Endothelial cell of umbilical vein (primary cell): ENCODE measurements around the gene PCLO. TPM values are rescaled to one million over a fixed set of nuclear protein-coding genes. Genes with fewer than 3 reads are reported as not detected.

Experiments
- BruUV-seq: library from RNA; stranded (reverse); fragments of 400-500 nt; replicated peaks from 2 replicates; lab custom pipeline; 2021; lab: Mats Ljungman, UMichigan
- CTCF ChIA-PET: fragments of 300-600, 350-600 bp; sonication (Branson Sonifier 250); formaldehyde crosslinking; loops from one replicate; lab custom pipeline; 2021; ENCODE audit warnings: antibody characterized with exemption, inconsistent platforms; lab: Charles Lee
- POLR2A ChIA-PET: fragments of 300-600, 350-600 bp; sonication (Branson Sonifier 250); formaldehyde crosslinking; loops from one replicate; lab custom pipeline; 2021; ENCODE audit warnings: antibody characterized with exemption, inconsistent platforms; lab: Charles Lee
- DNase-seq: peaks from one replicate; pipeline ENCODE4 v3.0.0-alpha.2; 2011; ENCODE audit warnings: low read depth, low spot score
- FAIRE-seq: peaks from 2 replicates; lab custom pipeline; 2011; peaks lifted over from hg19 to GRCh38; lab: Jason Lieb, UNC
- H2AFZ ChIP-seq: 2 replicates; pipeline ENCODE4 v1.6.0; 2012; ENCODE audit warnings: low read depth, low read length, control low read depth, inconsistent platforms
- H3K27ac ChIP-seq: 2 replicates; pipeline ENCODE4 v1.5.1; 2011; ENCODE audit warnings: low read depth, mild to moderate bottlenecking, control low read depth, low read length, moderate library complexity; ENCODE audit not compliant: insufficient read depth
- H3K27me3 ChIP-seq, 2 experiments: 2 replicates each; pipeline versions ENCODE4 v1.6.0 to v1.6.1; 2011; ENCODE audit warnings: low read length in 2 of 2, mixed read lengths in 1 of 2; ENCODE audit not compliant: control insufficient read depth in 2 of 2, insufficient read depth in 2 of 2
- H3K36me3 ChIP-seq, 2 experiments: 2 replicates in 1 of 2; 3 replicates in 1 of 2; pipeline ENCODE4 v1.5.1; 2011; ENCODE audit warnings: low read length in 2 of 2, mild to moderate bottlenecking in 1 of 2, moderate library complexity in 1 of 2; ENCODE audit not compliant: control insufficient read depth in 2 of 2, insufficient read depth in 2 of 2; ENCODE audit errors: extremely low read depth in 1 of 2
- H3K4me1 ChIP-seq: 3 replicates; pipeline ENCODE4 v1.5.1; 2011; ENCODE audit warnings: mild to moderate bottlenecking, low read length; ENCODE audit not compliant: control insufficient read depth, insufficient read depth; ENCODE audit errors: extremely low read depth
- H3K4me2 ChIP-seq: 2 replicates; pipeline ENCODE4 v1.6.1; 2011; ENCODE audit warnings: low read length, control low read depth, mixed read lengths; ENCODE audit not compliant: insufficient read depth
- H3K4me3 ChIP-seq, 3 experiments: fragments of 200-600 bp in 1 of 3; sonication (generic), shearing (Covaris generic) in 1 of 3; replicated peaks in 1 of 3; 2 replicates each; pipeline ENCODE4 v1.5.1; 2011 to 2016; ENCODE audit warnings: control low read depth in 3 of 3, low read length in 3 of 3, mild to moderate bottlenecking in 2 of 3, inconsistent platforms in 1 of 3, low read depth in 1 of 3, moderate library complexity in 1 of 3; ENCODE audit not compliant: insufficient read depth in 1 of 3
- H3K79me2 ChIP-seq: 2 replicates; pipeline ENCODE4 v1.6.0; 2012; ENCODE audit warnings: low read length, inconsistent platforms; ENCODE audit not compliant: control insufficient read depth, insufficient read depth
- H3K9ac ChIP-seq: replicated peaks from 2 replicates; pipeline ENCODE3; 2011; ENCODE audit warnings: low read length, control low read depth; ENCODE audit not compliant: insufficient read depth; ENCODE audit errors: extremely low read depth
- H3K9me1 ChIP-seq: replicated peaks from 3 replicates; pipeline ENCODE4 v1.6.0; 2011; ENCODE audit warnings: mild to moderate bottlenecking, low read length; ENCODE audit not compliant: control insufficient read depth, insufficient read depth; ENCODE audit errors: extremely low read depth
- H3K9me3 ChIP-seq: replicated peaks from 2 replicates; pipeline ENCODE4 v1.5.1; 2012; ENCODE audit warnings: low read length, inconsistent platforms; ENCODE audit not compliant: control insufficient read depth, insufficient read depth
- H4K20me1 ChIP-seq: replicated peaks from 2 replicates; pipeline ENCODE3; 2011; ENCODE audit warnings: mild to moderate bottlenecking, low read length; ENCODE audit not compliant: control insufficient read depth, insufficient read depth; ENCODE audit errors: extremely low read depth
- EZH2 ChIP-seq: IDR thresholded peaks from 2 replicates; pipeline ENCODE4 v1.6.1; 2012; ENCODE audit warnings: borderline replicate concordance, low read depth, mild to moderate bottlenecking, moderate library complexity, low read length, inconsistent platforms; ENCODE audit not compliant: severe bottlenecking
- FOS ChIP-seq: IDR thresholded peaks from 2 replicates; pipeline ENCODE4 v1.6.1; 2011; ENCODE audit warnings: mild to moderate bottlenecking, low read length, moderate library complexity, borderline replicate concordance; ENCODE audit not compliant: insufficient read depth
- GATA2 ChIP-seq: IDR thresholded peaks from 2 replicates; pipeline ENCODE4 v1.7.0; 2011; ENCODE audit warnings: low read depth, mild to moderate bottlenecking, moderate library complexity, mixed read lengths, low read length; ENCODE audit not compliant: insufficient read length, insufficient read depth
- JUN ChIP-seq: IDR thresholded peaks from 2 replicates; pipeline ENCODE4 v1.6.1; 2011; ENCODE audit warnings: borderline replicate concordance, low read depth; ENCODE audit not compliant: insufficient read length, insufficient read depth
- MYC ChIP-seq: IDR thresholded peaks from one replicate; pipeline ENCODE4 v1.6.1; 2011; ENCODE audit warnings: mild to moderate bottlenecking, low read depth, low read length
- POLR2A ChIP-seq: IDR thresholded peaks from 2 replicates; pipeline ENCODE4 v1.6.1; 2012; ENCODE audit warnings: low read depth, mild to moderate bottlenecking, control low read depth, low read length
- POLR2AphosphoS5 ChIP-seq: IDR thresholded peaks from 2 replicates; pipeline ENCODE4 v1.6.1; 2012; ENCODE audit warnings: low read depth, mild to moderate bottlenecking, control low read depth, low read length, moderate library complexity; ENCODE audit not compliant: insufficient read depth
- dilution Hi-C: fragments of 300-500 bp; cut with MboI; formaldehyde crosslinking; loops from one replicate; pipeline ENCODE4 v1.15.0; 2019; ENCODE audit warnings: low sequenced_read_pairs; ENCODE audit not compliant: extremely low pct_ligation_motif_present
- intact Hi-C: fragments of 100-400 bp; cut with micrococcal nuclease; formaldehyde crosslinking; loops from one replicate; pipeline ENCODE4 v1.10.0; 2022
- polyA plus RNA-seq, 4 experiments: library from polyadenylated mRNA; depleted of rRNA in 3 of 4; stranded (reverse) in 3 of 4; unstranded in 1 of 4; fragments of >200 nt; gene quantifications; 2 replicates each; pipeline versions ENCODE4 v1.2.1 to v1.2.3, GENCODE V29; 2011 to 2012; ENCODE audit warnings: missing spikeins in 1 of 4
- total RNA-seq: library from RNA; stranded (reverse); gene quantifications from 2 replicates; pipeline ENCODE4 v1.2.3, GENCODE V29; 2021
- TF ChIP-seq, protein P1 (sequence below): IDR thresholded peaks from 2 replicates; pipeline ENCODE4 v1.6.1; 2011; ENCODE audit not compliant: insufficient read depth, insufficient read length
- TF ChIP-seq, protein P2 (sequence below), 2 donors: IDR thresholded peaks; 1 replicate in 1 of 2; 2 replicates in 1 of 2; pipeline ENCODE4 v1.5.1; 2011; ENCODE audit warnings: low read length in 2 of 2, mild to moderate bottlenecking in 2 of 2, moderate library complexity in 2 of 2, control low read depth in 1 of 2, inconsistent platforms in 1 of 2, low read depth in 1 of 2; ENCODE audit not compliant: insufficient read depth in 1 of 2; ENCODE audit errors: extremely low read depth in 1 of 2

The PCLO gene
- total and polyA plus RNA-seq, 2 donors (not counting 3 experiments of a cell fraction or from before 2014, with no cell fraction given) = 0.04 to 0.75 TPM

GRCh38 chr7:82998436-82998835, 164.2 kb downstream of the PCLO start:
- intact Hi-C loops (no loop called here), dilution Hi-C loops (no loop called here)
- no peaks in the 10 kb centered on the region for H3K36me3 ChIP-seq
- TF ChIP-seq, protein P1, sequence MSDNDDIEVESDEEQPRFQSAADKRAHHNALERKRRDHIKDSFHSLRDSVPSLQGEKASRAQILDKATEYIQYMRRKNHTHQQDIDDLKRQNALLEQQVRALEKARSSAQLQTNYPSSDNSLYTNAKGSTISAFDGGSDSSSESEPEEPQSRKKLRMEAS = no peak
- TF ChIP-seq, protein P2, sequence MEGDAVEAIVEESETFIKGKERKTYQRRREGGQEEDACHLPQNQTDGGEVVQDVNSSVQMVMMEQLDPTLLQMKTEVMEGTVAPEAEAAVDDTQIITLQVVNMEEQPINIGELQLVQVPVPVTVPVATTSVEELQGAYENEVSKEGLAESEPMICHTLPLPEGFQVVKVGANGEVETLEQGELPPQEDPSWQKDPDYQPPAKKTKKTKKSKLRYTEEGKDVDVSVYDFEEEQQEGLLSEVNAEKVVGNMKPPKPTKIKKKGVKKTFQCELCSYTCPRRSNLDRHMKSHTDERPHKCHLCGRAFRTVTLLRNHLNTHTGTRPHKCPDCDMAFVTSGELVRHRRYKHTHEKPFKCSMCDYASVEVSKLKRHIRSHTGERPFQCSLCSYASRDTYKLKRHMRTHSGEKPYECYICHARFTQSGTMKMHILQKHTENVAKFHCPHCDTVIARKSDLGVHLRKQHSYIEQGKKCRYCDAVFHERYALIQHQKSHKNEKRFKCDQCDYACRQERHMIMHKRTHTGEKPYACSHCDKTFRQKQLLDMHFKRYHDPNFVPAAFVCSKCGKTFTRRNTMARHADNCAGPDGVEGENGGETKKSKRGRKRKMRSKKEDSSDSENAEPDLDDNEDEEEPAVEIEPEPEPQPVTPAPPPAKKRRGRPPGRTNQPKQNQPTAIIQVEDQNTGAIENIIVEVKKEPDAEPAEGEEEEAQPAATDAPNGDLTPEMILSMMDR (IDR thresholded peaks at IDR 0.05; ENCODE audit: extremely low read depth in 1 of 2, insufficient read depth in 1 of 2, low read depth in 1 of 2, low read length in 2 of 2) = no peak
- TF ChIP-seq MYC (no peak), POLR2AphosphoS5 (no peak), EZH2 (no peak), JUN (no peak), GATA2 (no peak), FOS (no peak), POLR2A (no peak)
- H3K9me1 ChIP-seq = no peaks in the 10 kb centered on the region
- H3K4me1 ChIP-seq = no peaks in the 10 kb centered on the region
- H3K4me3 ChIP-seq = no peak overlapping the region
- no peak overlapping the region for H3K4me2 ChIP-seq
- H3K79me2 ChIP-seq = no peaks in the 10 kb centered on the region
- no peaks in the 10 kb centered on the region for H3K9me3 ChIP-seq
- H4K20me1 ChIP-seq = no peaks in the 10 kb centered on the region
- no peak overlapping the region for H2AFZ ChIP-seq
- CTCF ChIA-PET = no interaction called here
- POLR2A ChIA-PET = no interaction called here
- no peak overlapping the region for H3K9ac ChIP-seq
- DNase-seq (no peak), FAIRE-seq (no peak)
- H3K27me3 ChIP-seq = peaks cover 0 to 3% of the 10 kb centered on the region in 2 experiments
- H3K27ac ChIP-seq = no peak overlapping the region
- BruUV-seq = no TSS peak
